ENCODE measurements around the gene FAM50A.

Gene FAM50A

DNA sequence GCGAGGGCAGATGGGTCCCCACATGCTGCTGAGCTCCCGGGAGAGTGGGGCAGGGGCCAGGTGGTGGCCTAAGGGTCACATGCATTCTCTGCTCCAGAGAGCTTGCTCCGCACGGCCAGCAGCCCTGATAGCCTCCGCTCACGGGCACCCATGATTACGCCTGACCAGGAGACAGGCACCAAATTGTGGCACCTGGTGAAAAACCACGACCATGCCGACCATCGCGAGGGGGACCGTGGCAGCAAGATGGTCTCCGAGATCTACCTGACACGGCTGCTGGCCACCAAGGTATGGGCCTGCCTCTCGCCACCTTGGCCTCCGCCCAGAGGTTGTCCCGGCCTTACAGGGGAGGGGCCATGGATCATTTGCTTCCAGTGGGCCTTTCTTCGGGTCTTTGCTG, 25.9 kb downstream of the FAM50A start:
- H4K20me1 ChIP-seq (ENCODE audit: low read depth, low read length): no peaks in the 10 kb centered on the region
- no peaks in the 10 kb centered on the region for H3K36me3 ChIP-seq (ENCODE audit: low read length)

DNA sequence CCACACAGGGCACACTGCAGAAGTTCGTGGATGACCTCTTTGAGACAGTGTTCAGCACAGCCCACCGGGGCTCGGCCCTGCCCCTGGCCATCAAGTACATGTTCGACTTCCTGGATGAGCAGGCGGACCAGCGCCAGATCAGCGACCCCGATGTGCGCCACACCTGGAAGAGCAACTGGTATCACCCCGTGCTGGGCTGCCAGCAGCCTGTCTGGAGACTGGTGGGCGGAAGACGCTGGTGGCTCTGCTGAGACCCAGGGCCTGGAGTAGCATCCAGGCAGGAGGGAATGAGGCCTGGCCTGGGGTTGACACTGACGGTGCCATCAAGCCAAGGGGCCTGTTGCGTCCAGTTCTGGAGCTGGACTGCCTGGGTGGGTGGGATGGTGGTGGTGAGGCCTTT, 26.5 kb downstream of the FAM50A start:
- Histone ChIP-seq H2AFZ (ENCODE audit: low read depth, low read length, severe bottlenecking) (no peak overlapping the region), H3K4me2 (ENCODE audit: low read depth, low read length, poor library complexity, severe bottlenecking) (no peak overlapping the region), H3K9me3 (ENCODE audit: insufficient read depth, low read length) (no peaks in the 10 kb centered on the region), H3K79me2 (ENCODE audit: insufficient read depth, low read length) (no peaks in the 10 kb centered on the region), H3K27ac (ENCODE audit: low read depth, low read length) (no peak overlapping the region), H4K20me1 (ENCODE audit: low read depth, low read length) (no peaks in the 10 kb centered on the region), H3K9ac (ENCODE audit: low read length) (no peak overlapping the region), H3K9me2 (replicated peaks; ENCODE audit: insufficient read depth, low read length) (no peaks in the 10 kb centered on the region), H3K27me3 (ENCODE audit: low read length) (no peaks in the 10 kb centered on the region), H3K36me3 (ENCODE audit: low read length) (no peaks in the 10 kb centered on the region), H3K4me3 (ENCODE audit: insufficient read depth, low read length, poor library complexity, severe bottlenecking) (no peak overlapping the region), H3F3A (ENCODE audit: insufficient read depth) (no peaks in the 10 kb centered on the region)
- TF ChIP-seq, protein P1, sequence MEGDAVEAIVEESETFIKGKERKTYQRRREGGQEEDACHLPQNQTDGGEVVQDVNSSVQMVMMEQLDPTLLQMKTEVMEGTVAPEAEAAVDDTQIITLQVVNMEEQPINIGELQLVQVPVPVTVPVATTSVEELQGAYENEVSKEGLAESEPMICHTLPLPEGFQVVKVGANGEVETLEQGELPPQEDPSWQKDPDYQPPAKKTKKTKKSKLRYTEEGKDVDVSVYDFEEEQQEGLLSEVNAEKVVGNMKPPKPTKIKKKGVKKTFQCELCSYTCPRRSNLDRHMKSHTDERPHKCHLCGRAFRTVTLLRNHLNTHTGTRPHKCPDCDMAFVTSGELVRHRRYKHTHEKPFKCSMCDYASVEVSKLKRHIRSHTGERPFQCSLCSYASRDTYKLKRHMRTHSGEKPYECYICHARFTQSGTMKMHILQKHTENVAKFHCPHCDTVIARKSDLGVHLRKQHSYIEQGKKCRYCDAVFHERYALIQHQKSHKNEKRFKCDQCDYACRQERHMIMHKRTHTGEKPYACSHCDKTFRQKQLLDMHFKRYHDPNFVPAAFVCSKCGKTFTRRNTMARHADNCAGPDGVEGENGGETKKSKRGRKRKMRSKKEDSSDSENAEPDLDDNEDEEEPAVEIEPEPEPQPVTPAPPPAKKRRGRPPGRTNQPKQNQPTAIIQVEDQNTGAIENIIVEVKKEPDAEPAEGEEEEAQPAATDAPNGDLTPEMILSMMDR (IDR thresholded peaks at IDR 0.05; ENCODE audit: insufficient read depth, low read length, poor library complexity, severe bottlenecking): no peak
- TF ChIP-seq EZH2phosphoT487 (conservative IDR thresholded peaks at IDR 0.05; ENCODE audit: low read length): no peak

More for the DNA sequence above, 25.9 kb downstream of the FAM50A start:
- Histone ChIP-seq H3K27ac (ENCODE audit: low read depth, low read length) (no peak overlapping the region), H3K9me2 (replicated peaks; ENCODE audit: insufficient read depth, low read length) (no peaks in the 10 kb centered on the region), H3K27me3 (ENCODE audit: low read length) (no peaks in the 10 kb centered on the region), H3K4me3 (ENCODE audit: insufficient read depth, low read length, poor library complexity, severe bottlenecking) (no peak overlapping the region), H3K4me2 (ENCODE audit: low read depth, low read length, poor library complexity, severe bottlenecking) (no peak overlapping the region), H3K79me2 (ENCODE audit: insufficient read depth, low read length) (no peaks in the 10 kb centered on the region), H2AFZ (ENCODE audit: low read depth, low read length, severe bottlenecking) (no peak overlapping the region), H3F3A (ENCODE audit: insufficient read depth) (no peaks in the 10 kb centered on the region), H3K9me3 (ENCODE audit: insufficient read depth, low read length) (no peaks in the 10 kb centered on the region), H3K9ac (ENCODE audit: low read length) (no peak overlapping the region)
- TF ChIP-seq EZH2phosphoT487 (conservative IDR thresholded peaks at IDR 0.05; ENCODE audit: low read length): no peak
- TF ChIP-seq, protein P1 (IDR thresholded peaks at IDR 0.05; ENCODE audit: insufficient read depth, low read length, poor library complexity, severe bottlenecking): no peak

DNA sequence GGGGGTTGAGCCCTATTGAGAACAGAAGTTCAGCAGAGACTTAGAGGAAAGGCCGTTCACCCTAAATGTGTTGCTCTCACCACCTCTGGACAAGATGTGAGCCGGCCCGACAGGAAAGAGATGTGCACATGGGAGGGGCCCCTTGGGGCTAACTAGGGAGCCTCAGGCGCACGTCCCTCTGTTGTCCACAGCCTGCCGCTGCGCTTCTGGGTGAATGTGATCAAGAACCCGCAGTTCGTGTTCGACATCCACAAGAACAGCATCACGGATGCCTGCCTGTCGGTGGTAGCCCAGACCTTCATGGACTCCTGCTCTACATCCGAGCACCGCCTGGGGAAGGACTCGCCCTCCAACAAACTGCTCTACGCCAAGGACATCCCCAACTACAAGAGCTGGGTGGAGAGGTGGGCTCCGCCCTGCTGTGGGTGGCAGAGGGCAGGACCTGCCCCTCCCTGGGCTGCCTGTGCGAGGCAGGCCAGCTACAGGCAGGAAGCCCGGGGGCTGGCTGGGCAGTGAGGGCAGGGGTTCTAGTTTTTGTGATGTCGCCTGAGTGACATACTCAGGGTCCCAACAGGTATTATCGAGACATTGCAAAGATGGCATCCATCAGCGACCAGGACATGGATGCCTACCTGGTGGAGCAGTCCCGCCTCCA, 27.1 kb downstream of the FAM50A start:
- TF ChIP-seq EZH2phosphoT487 (conservative IDR thresholded peaks at IDR 0.05; ENCODE audit: low read length): no peak
- TF ChIP-seq, protein P1 (IDR thresholded peaks at IDR 0.05; ENCODE audit: insufficient read depth, low read length, poor library complexity, severe bottlenecking): no peak
- no peak overlapping the region for H3K9ac ChIP-seq (ENCODE audit: low read length)
- H3F3A ChIP-seq (ENCODE audit: insufficient read depth): no peaks in the 10 kb centered on the region
- no peaks in the 10 kb centered on the region for H4K20me1 ChIP-seq (ENCODE audit: low read depth, low read length)
- no peaks in the 10 kb centered on the region for H3K9me2 ChIP-seq (replicated peaks; ENCODE audit: insufficient read depth, low read length)
- no peaks in the 10 kb centered on the region for H3K79me2 ChIP-seq (ENCODE audit: insufficient read depth, low read length)
- no peaks in the 10 kb centered on the region for H3K27me3 ChIP-seq (ENCODE audit: low read length)
- H3K36me3 ChIP-seq (ENCODE audit: low read length): no peaks in the 10 kb centered on the region
- no peak overlapping the region for H2AFZ ChIP-seq (ENCODE audit: low read depth, low read length, severe bottlenecking)
- no peak overlapping the region for H3K4me2 ChIP-seq (ENCODE audit: low read depth, low read length, poor library complexity, severe bottlenecking)
- no peak overlapping the region for H3K27ac ChIP-seq (ENCODE audit: low read depth, low read length)
- H3K9me3 ChIP-seq (ENCODE audit: insufficient read depth, low read length): no peaks in the 10 kb centered on the region
- no peak overlapping the region for H3K4me3 ChIP-seq (ENCODE audit: insufficient read depth, low read length, poor library complexity, severe bottlenecking)
